OCI-LY3 (cell line): Measurements from ENCODE around the gene SBK3.

Experiments
- H2AFZ ChIP-seq: fragments of 200-600, 300-600 bp; shearing (Covaris generic); 2 replicates; pipeline ENCODE4 v1.6.0; 2014; ENCODE audit warnings: antibody characterized with exemption, low read depth, low read length
- H3K27ac ChIP-seq: fragments of 200-600, 300-600 bp; sonication (generic); 2 replicates; pipeline ENCODE4 v1.5.1; 2014; ENCODE audit warnings: mild to moderate bottlenecking, low read length, moderate library complexity, mixed read lengths
- H3K27me3 ChIP-seq: fragments of 200-600, 300-600 bp; sonication (generic); 2 replicates; pipeline ENCODE4 v1.6.1; 2014; ENCODE audit warnings: low read depth, low read length, mixed read lengths
- H3K36me3 ChIP-seq: fragments of 200-600, 300-600 bp; sonication (generic); replicated peaks from 2 replicates; pipeline ENCODE3; 2014; ENCODE audit warnings: low read depth, low read length, mixed read lengths
- H3K4me1 ChIP-seq: fragments of 300-600, 200-600 bp; sonication (generic); 2 replicates; pipeline ENCODE4 v1.6.1; 2014; ENCODE audit warnings: low read length, mixed read lengths
- H3K4me2 ChIP-seq: fragments of 200-600, 300-600 bp; sonication (generic); 2 replicates; pipeline ENCODE4 v1.6.1; 2014; ENCODE audit warnings: low read length, mixed read lengths
- H3K4me3 ChIP-seq: fragments of 300-600, 200-600 bp; sonication (generic); 2 replicates; pipeline ENCODE4 v1.5.1; 2014; ENCODE audit warnings: antibody characterized with exemption, mild to moderate bottlenecking, low read length, moderate library complexity
- H3K79me2 ChIP-seq: fragments of 300-600, 200-600 bp; shearing (Covaris generic); 2 replicates; pipeline ENCODE4 v1.6.1; 2014; ENCODE audit warnings: mild to moderate bottlenecking, low read length, mixed read lengths
- H3K9ac ChIP-seq: fragments of 300-600, 200-600 bp; shearing (Covaris generic); 2 replicates; pipeline ENCODE4 v1.6.0; 2014; ENCODE audit warnings: mild to moderate bottlenecking, low read length, moderate library complexity
- H3K9me3 ChIP-seq: fragments of 200-600, 300-600 bp; shearing (Covaris generic); 2 replicates; pipeline ENCODE4 v1.6.1; 2014; ENCODE audit warnings: low read length, mixed read lengths; ENCODE audit not compliant: insufficient read depth
- H4K20me1 ChIP-seq: fragments of 200-600, 300-600 bp; sonication (generic); 2 replicates; pipeline ENCODE4 v1.6.1; 2016; ENCODE audit warnings: low read length, mixed read lengths; ENCODE audit not compliant: insufficient read depth
- CTCF ChIP-seq: fragments of 200-600, 300-600 bp; sonication (generic); IDR thresholded peaks from 2 replicates; pipeline ENCODE4 v1.5.1; 2014; ENCODE audit warnings: antibody characterized with exemption, low read length, low read depth
- EZH2phosphoT487 ChIP-seq: fragments of 200-600 bp; shearing (Covaris generic); IDR thresholded peaks from 2 replicates; pipeline ENCODE4 v1.6.1; 2018; ENCODE audit warnings: antibody characterized with exemption, mixed run types, low read depth

The SBK3 gene

GRCh38 chr19:55545443-55545842, at the start of gene SBK3:
SBK3 (minus strand) TSS chr19:55545543; CDS start chr19:55545543, 0 bp downstream.
- H3K4me1 ChIP-seq: peaks cover 10% of the 10 kb centered on the region; the same call in 1 of the 2 replicates
- H3K9me3 ChIP-seq: no peaks in the 10 kb centered on the region
- H4K20me1 ChIP-seq: no peaks in the 10 kb centered on the region
- no peaks in the 10 kb centered on the region for H3K27me3 ChIP-seq
- H3K9ac ChIP-seq: no peak within 1 kb of the TSS
- H3K4me2 ChIP-seq: no peak within 1 kb of the TSS
- no peaks in the 10 kb centered on the region for H3K36me3 ChIP-seq
- no peak within 1 kb of the TSS for H3K4me3 ChIP-seq
- H2AFZ ChIP-seq: no peak within 1 kb of the TSS
- TF ChIP-seq CTCF: no peak
- TF ChIP-seq EZH2phosphoT487: no peak
- H3K79me2 ChIP-seq: no peaks in the 10 kb centered on the region
- H3K27ac ChIP-seq: no peak within 1 kb of the TSS

GRCh38 chr19:55593096-55593772, 47.9 kb upstream of the SBK3 start:
- no peak overlapping the region for H3K9ac ChIP-seq
- no peak overlapping the region for H3K4me2 ChIP-seq
- no peak overlapping the region for H2AFZ ChIP-seq
- TF ChIP-seq EZH2phosphoT487: no peak
- TF ChIP-seq CTCF: no peak
- no peak overlapping the region for H3K27ac ChIP-seq
- H3K9me3 ChIP-seq: no peaks in the 10 kb centered on the region
- H3K4me1 ChIP-seq: peaks cover under 1% of the 10 kb centered on the region
- no peaks in the 10 kb centered on the region for H4K20me1 ChIP-seq
- H3K4me3 ChIP-seq: no peak overlapping the region
- H3K27me3 ChIP-seq: no peaks in the 10 kb centered on the region
- peaks cover 30% of the 10 kb centered on the region for H3K36me3 ChIP-seq
- peaks cover 2% of the 10 kb centered on the region; the same call in 1 of the 2 replicates for H3K79me2 ChIP-seq

- H3K4me3 ChIP-seq: no peak overlapping the region
- no peaks in the 10 kb centered on the region for H3K9me3 ChIP-seq
- TF ChIP-seq CTCF (no peak), EZH2phosphoT487 (no peak)
- no peak overlapping the region for H3K9ac ChIP-seq
- H3K27me3 ChIP-seq: no peaks in the 10 kb centered on the region
- no peaks in the 10 kb centered on the region for H3K4me1 ChIP-seq
- no peak overlapping the region for H3K27ac ChIP-seq
- peaks cover 30% of the 10 kb centered on the region for H3K36me3 ChIP-seq
- no peaks in the 10 kb centered on the region for H3K79me2 ChIP-seq
- H2AFZ ChIP-seq: no peak overlapping the region
- no peak overlapping the region for H3K4me2 ChIP-seq
- H4K20me1 ChIP-seq: no peaks in the 10 kb centered on the region
Observed at GRCh38 chr19:55592391-55593090, 47.2 kb upstream of the SBK3 start.

- TF ChIP-seq EZH2phosphoT487 (no peak), CTCF (no peak)
- Histone ChIP-seq H3K4me2 (no peak overlapping the region), H3K27ac (no peak overlapping the region), H3K4me1 (0 out of 2 replicates have a peak, but pooled peaks cover 3% of the 10 kb centered on the region), H3K9ac (no peak overlapping the region), H4K20me1 (no peaks in the 10 kb centered on the region), H3K9me3 (no peaks in the 10 kb centered on the region), H3K27me3 (no peaks in the 10 kb centered on the region), H3K79me2 (no peaks in the 10 kb centered on the region), H2AFZ (no peak overlapping the region), H3K36me3 (peaks cover 30% of the 10 kb centered on the region), H3K4me3 (no peak overlapping the region)
Observed at GRCh38 chr19:55591555-55591954, 46.2 kb upstream of the SBK3 start.
